Heart right ventricle (tissue), 16 donors: ENCODE results near the gene MTUS2. TPM values are rescaled to one million over a fixed set of nuclear protein-coding genes. Genes with fewer than 3 reads are reported as not detected.

Experiments used
- ATAC-seq, 8 donors: fragments of 200-7000 bp; cut with Tn5 transposase; one replicate each; pipeline ENCODE4 v1.9.1; 2020; ENCODE audit warnings: mild to moderate bottlenecking in 8 of 8, moderate library complexity in 8 of 8, moderate number of reproducible peaks in 1 of 8
- DNase-seq, 2 donors: peaks; one replicate each; pipeline ENCODE4 v3.0.0-alpha.2; 2020
- H3K27ac ChIP-seq, 10 donors: fragments of 200-600 bp; sonication (generic) in 2 of 10; one replicate each; pipeline versions ENCODE4 v1.5.0 to v1.8.0; 2020 to 2022; ENCODE audit warnings: mild to moderate bottlenecking in 3 of 10
- H3K27me3 ChIP-seq, 7 donors: fragments of 200-600 bp; one replicate each; pipeline ENCODE4 v1.8.0; 2021 to 2022; ENCODE audit warnings: mild to moderate bottlenecking in 2 of 7
- H3K36me3 ChIP-seq, 9 donors: fragments of 200-600 bp; sonication (generic) in 1 of 9; one replicate each; pipeline versions ENCODE4 v1.5.0 to v1.8.0; 2020 to 2022; ENCODE audit warnings: mild to moderate bottlenecking in 2 of 9
- H3K4me1 ChIP-seq, 9 donors: fragments of 200-600 bp; sonication (generic) in 1 of 9; one replicate each; pipeline versions ENCODE4 v1.5.0 to v1.8.0; 2020 to 2022; ENCODE audit warnings: mild to moderate bottlenecking in 4 of 9
- H3K4me3 ChIP-seq, 10 donors: fragments of 200-600 bp; sonication (generic) in 2 of 10; one replicate each; pipeline versions ENCODE4 v1.5.0 to v1.8.0; 2020 to 2022; ENCODE audit warnings: mild to moderate bottlenecking in 7 of 10, moderate library complexity in 2 of 10
- H3K9me3 ChIP-seq, 11 donors: fragments of 200-600 bp in 10 of 11; sonication (generic) in 2 of 11; one replicate each; pipeline versions ENCODE4 v1.5.0 to v1.8.0; 2013 to 2022; ENCODE audit warnings: mild to moderate bottlenecking in 2 of 11, control low read depth in 1 of 11, moderate library complexity in 1 of 11
- CTCF ChIP-seq, 9 donors: fragments of 200-600 bp; sonication (generic) in 2 of 9; IDR thresholded peaks; one replicate each; pipeline versions ENCODE4 v1.5.0 to v1.8.0; 2021 to 2022; ENCODE audit warnings: antibody characterized with exemption in 9 of 9, mild to moderate bottlenecking in 5 of 9, moderate library complexity in 1 of 9
- WGBS, 2 donors: extraction: QIAGEN DNeasy Blood & Tissue Kit; methylation state at CpG; one replicate each; pipeline ENCODE4 v1.1.7; 2013; ENCODE audit warnings: inconsistent platforms in 1 of 2; 5-methylcytosine and 5-hydroxymethylcytosine counted together
- intact Hi-C, 10 donors: fragments of 100-400 bp; cut with DNase I; formaldehyde crosslinking; loops; one replicate each; pipeline versions ENCODE4 v1.11.1 to v1.14.2; 2022
- polyA plus RNA-seq, 2 donors: library from polyadenylated mRNA; stranded (reverse); fragments of 200-250 nt; gene quantifications; one replicate each; pipeline ENCODE4 v1.2.3, GENCODE V29; 2013
- total RNA-seq, 10 donors: library from RNA; stranded (reverse); fragmentation: NEBNext Ultra II Directional in 3 of 10; extraction: Animal tissue kit (Norgen Biotek cat#: 25700) in 3 of 10; gene quantifications; one replicate each; pipeline versions ENCODE4 v1.2.1 to v1.2.4, GENCODE V29; 2021 to 2023
- donor health status: Arrhythmogenic right ventricular cardiomyopathy.
- donor health status: ischemic (EF 13 %, LVEDD 7.1; RV severe dilation, severe dysfunction).
- donor health status: healthy with polysubstance abuse.
- donor health status: DM: no; HTN: yes; CAD: no.
- donor health status: DM: no; HTN: no; CAD: no.
- donor health status: ischemic (EF 25% LVEDD 6.9; RV normal size, moderate dysfunction).
- donor health status: ischemic (EF 25% LVEDD 5.7; RV mildly dilated, moderate dysfunction).
- donor health status: healthy.
- donor health status: DM: yes; HTN: yes; CAD: no.
- donor health status: Ischemic cardiomyopathy.
- donor health status: ischemic (EF 35%, LVEDD 5.7; RV mildly dilated, moderate dysfunction).
- donor health status: nonischemic (EF 11% LVEDD 7.7; RV severe dilation, severe dysfunction).
- donor health status: DM: yes; HTN: yes; CAD: no.
- donor health status: PGD.
- donor health status: ischemic (EF 29% LVEDD 5.4; RV normal size, mild dysfunction).
- donor health status: nonischemic (EF 23%, LVEDD 6.1; RV moderate dilation, normal function).

Gene MTUS2
- total and polyA plus RNA-seq, 12 donors, result 18.7 to 159 (median 65.6) TPM

- 65% methylated on average over 10 of the region's 10 CpGs for WGBS, 2 donors
- intact Hi-C loops, result loop anchor here in 1 of 10 donors (5.0 kb wide), 1 partner anchor 57 kb away; no protein-coding TSS in a partner anchor
- peaks cover 12 to 82% (median 37%) of the 10 kb centered on the region in 9 donors for H3K4me1 ChIP-seq
Measured at GRCh38 chr13:29439601-29440388, 619.7 kb downstream of the MTUS2 start.

GRCh38 chr13:29441306-29441705 lies 621.2 kb downstream of the MTUS2 start:
- Histone ChIP-seq H3K27ac (peak overlapping the region in 5 of 10 donors; percentile 15 to 87 (median 86)), H3K9me3 (no peaks in the 10 kb centered on the region), H3K4me1 (peaks cover 3 to 68% (median 28%) of the 10 kb centered on the region in 9 donors), H3K4me3 (no peak overlapping the region), H3K27me3 (no peaks in the 10 kb centered on the region), H3K36me3 (no peaks in the 10 kb centered on the region)
- TF ChIP-seq CTCF (IDR thresholded peaks at IDR 0.05), result no peak
- intact Hi-C loops, result no loop called here
- 68 to 84% methylated on average over 5 of the region's 5 CpGs for WGBS, 2 donors
- DNase-seq (no peak), ATAC-seq (no peak)

More at GRCh38 chr13:29439601-29440388, 619.7 kb downstream of the MTUS2 start:
- Histone ChIP-seq H3K27me3 (no peaks in the 10 kb centered on the region), H3K9me3 (no peaks in the 10 kb centered on the region), H3K36me3 (no peaks in the 10 kb centered on the region), H3K4me3 (no peak overlapping the region), H3K27ac (peak overlapping the region in 9 of 10 donors; percentile 24 to 92 (median 86))
- no peak for DNase-seq
- no peak for TF ChIP-seq CTCF (IDR thresholded peaks at IDR 0.05)
- no peak for ATAC-seq

- no peak for TF ChIP-seq CTCF (IDR thresholded peaks at IDR 0.05)
- Histone ChIP-seq H3K4me3 (no peak overlapping the region), H3K36me3 (no peaks in the 10 kb centered on the region), H3K27me3 (no peaks in the 10 kb centered on the region), H3K27ac (no peak overlapping the region), H3K9me3 (no peaks in the 10 kb centered on the region), H3K4me1 (peaks cover 0 to 34% (median 19%) of the 10 kb centered on the region in 9 donors)
- 86 to 87% methylated on average over 3 of the region's 3 CpGs for WGBS, 2 donors
- intact Hi-C loops, result no loop called here
- DNase-seq (no peak), ATAC-seq (no peak)
Measured at GRCh38 chr13:29446016-29446415, 625.9 kb downstream of the MTUS2 start.

GRCh38 chr13:29448174-29448573 lies 628.0 kb downstream of the MTUS2 start:
- Histone ChIP-seq H3K27ac (peak overlapping the region in 5 of 10 donors; percentile 19 to 67 (median 50)), H3K27me3 (no peaks in the 10 kb centered on the region), H3K36me3 (no peaks in the 10 kb centered on the region), H3K4me3 (no peak overlapping the region), H3K9me3 (no peaks in the 10 kb centered on the region), H3K4me1 (peaks cover 0 to 19% (median 11%) of the 10 kb centered on the region in 9 donors)
- ATAC-seq, result peak; percentile 50 to 78 (median 68)
- 42 to 58% methylated on average over 2 of the region's 2 CpGs for WGBS, 2 donors
- no peak for DNase-seq
- intact Hi-C loops, result no loop called here
- TF ChIP-seq CTCF (IDR thresholded peaks at IDR 0.05), result no peak
